Natural killer cell (primary cell): ENCODE results near the gene SETBP1. TPM values are rescaled to one million over a fixed set of nuclear protein-coding genes. Genes with fewer than 3 reads are reported as not detected.

Experiments used
- ATAC-seq, 3 donors: fragments of 150-1000 bp in 2 of 3; fragments of 200-7000 bp in 1 of 3; cut with Tn5 transposase; 1 replicate in 1 of 3; 2 replicates in 2 of 3; pipeline ENCODE4 v1.10.0; 2021; ENCODE audit warnings: mild to moderate bottlenecking in 2 of 3, moderate library complexity in 2 of 3
- DNase-seq, 2 donors: peaks; one replicate each; pipeline versions ENCODE4 v3.0.0 to v3.0.0-alpha.2; 2013 to 2021; ENCODE audit warnings: mixed read lengths in 1 of 2
- H3K27ac ChIP-seq: one replicate; pipeline ENCODE4 v1.5.1; 2013; ENCODE audit warnings: mild to moderate bottlenecking, low read length
- H3K27me3 ChIP-seq: one replicate; pipeline ENCODE4 v1.6.1; 2013; ENCODE audit warnings: low read length; ENCODE audit not compliant: control insufficient read depth, insufficient read depth
- H3K36me3 ChIP-seq: one replicate; pipeline ENCODE4 v1.6.1; 2013; ENCODE audit warnings: low read length; ENCODE audit not compliant: control insufficient read depth, insufficient read depth
- H3K4me1 ChIP-seq: one replicate; pipeline ENCODE4 v1.6.1; 2013; ENCODE audit warnings: low read length; ENCODE audit not compliant: control insufficient read depth, insufficient read depth
- H3K4me3 ChIP-seq: one replicate; pipeline ENCODE4 v1.5.1; 2013; ENCODE audit warnings: low read length
- H3K9me3 ChIP-seq: one replicate; pipeline ENCODE4 v1.6.1; 2013; ENCODE audit warnings: low read length; ENCODE audit not compliant: control insufficient read depth, insufficient read depth
- H3K27ac Mint-ChIP-seq, 2 donors: one replicate each; pipeline ENCODE4 v1.8.0; 2022; ENCODE audit warnings: mild to moderate bottlenecking in 2 of 2, mixed read lengths in 2 of 2, moderate library complexity in 1 of 2
- H3K27me3 Mint-ChIP-seq, 2 donors: one replicate each; pipeline ENCODE4 v1.8.0; 2022; ENCODE audit warnings: low read depth in 2 of 2, mixed read lengths in 2 of 2
- H3K36me3 Mint-ChIP-seq: one replicate; pipeline ENCODE4 v1.8.0; 2022; ENCODE audit warnings: mixed read lengths
- H3K4me1 Mint-ChIP-seq, 2 donors: one replicate each; pipeline ENCODE4 v1.8.0; 2022; ENCODE audit warnings: mixed read lengths in 2 of 2
- H3K4me3 Mint-ChIP-seq: one replicate; pipeline ENCODE4 v1.8.0; 2022; ENCODE audit warnings: mild to moderate bottlenecking, moderate library complexity, mixed read lengths
- H3K9me3 Mint-ChIP-seq, 2 donors: one replicate each; pipeline ENCODE4 v1.8.0; 2022; ENCODE audit warnings: mixed read lengths in 2 of 2
- WGBS: methylation state at CpG from one replicate; pipeline ENCODE4 v1.1.7; 2013; ENCODE audit warnings: missing lambda C conversion rate; ENCODE audit not compliant: insufficient coverage; 5-methylcytosine and 5-hydroxymethylcytosine counted together
- intact Hi-C: fragments of 100-400 bp; cut with micrococcal nuclease; formaldehyde crosslinking; loops from one replicate; pipeline ENCODE4 v1.14.2; 2022
- total RNA-seq, 4 donors: library from RNA; stranded (reverse); fragments of 120-200 nt in 1 of 4; gene quantifications; one replicate each; pipeline versions ENCODE4 v1.2.3 to v1.2.4, GENCODE V29; 2013 to 2022
- TF ChIP-seq, protein P1 (sequence below): fragments of 200-600 bp; IDR thresholded peaks from one replicate; pipeline ENCODE4 v1.8.0; 2022; ENCODE audit warnings: antibody characterized with exemption

The SETBP1 gene
- total RNA-seq, 3 donors from 2014 or later (not counting 1 experiment from before 2014, with no cell fraction given), result 36.0 to 46.6 (median 41.2) TPM

- peaks cover 3% of the 10 kb centered on the region for H3K4me1 ChIP-seq
- TF ChIP-seq, protein P1, sequence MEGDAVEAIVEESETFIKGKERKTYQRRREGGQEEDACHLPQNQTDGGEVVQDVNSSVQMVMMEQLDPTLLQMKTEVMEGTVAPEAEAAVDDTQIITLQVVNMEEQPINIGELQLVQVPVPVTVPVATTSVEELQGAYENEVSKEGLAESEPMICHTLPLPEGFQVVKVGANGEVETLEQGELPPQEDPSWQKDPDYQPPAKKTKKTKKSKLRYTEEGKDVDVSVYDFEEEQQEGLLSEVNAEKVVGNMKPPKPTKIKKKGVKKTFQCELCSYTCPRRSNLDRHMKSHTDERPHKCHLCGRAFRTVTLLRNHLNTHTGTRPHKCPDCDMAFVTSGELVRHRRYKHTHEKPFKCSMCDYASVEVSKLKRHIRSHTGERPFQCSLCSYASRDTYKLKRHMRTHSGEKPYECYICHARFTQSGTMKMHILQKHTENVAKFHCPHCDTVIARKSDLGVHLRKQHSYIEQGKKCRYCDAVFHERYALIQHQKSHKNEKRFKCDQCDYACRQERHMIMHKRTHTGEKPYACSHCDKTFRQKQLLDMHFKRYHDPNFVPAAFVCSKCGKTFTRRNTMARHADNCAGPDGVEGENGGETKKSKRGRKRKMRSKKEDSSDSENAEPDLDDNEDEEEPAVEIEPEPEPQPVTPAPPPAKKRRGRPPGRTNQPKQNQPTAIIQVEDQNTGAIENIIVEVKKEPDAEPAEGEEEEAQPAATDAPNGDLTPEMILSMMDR, result no peak
- H3K27ac ChIP-seq, result no peak overlapping the region
- no peaks in the 10 kb centered on the region for H3K9me3 Mint-ChIP-seq
- DNase-seq (no peak), ATAC-seq (no peak)
- H3K4me3 ChIP-seq, result no peak overlapping the region
- H3K27me3 ChIP-seq, result no peaks in the 10 kb centered on the region
- H3K36me3 Mint-ChIP-seq, result no peaks in the 10 kb centered on the region
- H3K36me3 ChIP-seq, result no peaks in the 10 kb centered on the region
- intact Hi-C loops, result no loop called here
- H3K27ac Mint-ChIP-seq, result peak overlapping the region in 1 of 2 donors; percentile 23
- no peak overlapping the region for H3K4me3 Mint-ChIP-seq
- no peaks in the 10 kb centered on the region for H3K9me3 ChIP-seq
- peaks cover 57 to 61% of the 10 kb centered on the region in 2 donors for H3K4me1 Mint-ChIP-seq
- H3K27me3 Mint-ChIP-seq, result no peaks in the 10 kb centered on the region
- 90% methylated on average over 3 of the region's 3 CpGs for WGBS
Measured at GRCh38 chr18:44774191-44774590, 93.5 kb downstream of the SETBP1 start.

DNA sequence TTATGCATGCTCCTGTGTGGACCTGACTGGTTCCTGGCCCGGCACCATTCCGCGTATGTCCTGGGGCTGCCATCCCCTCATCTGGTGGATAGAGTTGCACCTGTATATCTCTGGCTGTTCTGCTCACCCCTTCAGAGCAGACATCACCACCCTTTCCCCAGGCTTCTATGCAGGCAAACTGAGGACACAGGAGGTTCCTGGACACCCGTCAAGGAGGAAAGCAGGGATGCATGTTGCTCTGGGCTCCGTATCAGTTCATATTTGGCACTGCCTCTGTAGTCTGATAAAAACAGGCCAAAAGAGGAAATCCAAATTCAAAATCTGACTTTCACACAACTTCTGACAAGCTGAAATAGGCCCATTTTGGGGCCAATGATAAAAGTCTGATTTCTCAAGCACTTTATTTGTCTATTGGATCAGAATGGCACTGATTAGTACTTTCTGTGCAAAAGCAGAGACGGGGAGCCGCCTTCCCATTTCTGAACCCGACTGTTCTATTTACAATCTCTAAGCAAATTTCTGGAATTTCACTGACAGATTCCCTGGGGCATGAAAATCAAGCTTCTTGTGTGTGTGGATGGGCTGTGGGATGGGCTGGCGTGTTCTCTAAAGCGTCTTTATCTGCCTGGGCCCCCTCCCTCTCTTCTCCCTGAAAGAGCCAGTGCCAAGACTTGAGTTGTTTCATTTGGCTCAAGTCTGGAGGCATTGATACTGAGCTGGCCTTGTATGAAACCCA is 96.9 kb downstream of the SETBP1 start:
- Histone ChIP-seq H3K27me3 (no peaks in the 10 kb centered on the region), H3K36me3 (no peaks in the 10 kb centered on the region), H3K27ac (no peak overlapping the region), H3K4me3 (no peak overlapping the region), H3K9me3 (no peaks in the 10 kb centered on the region), H3K4me1 (no peaks in the 10 kb centered on the region)
- Mint-ChIP-seq H3K36me3 (no peaks in the 10 kb centered on the region), H3K4me3 (no peak overlapping the region), H3K27me3 (no peaks in the 10 kb centered on the region), H3K4me1 (peaks cover 37 to 53% of the 10 kb centered on the region in 2 donors), H3K9me3 (no peaks in the 10 kb centered on the region), H3K27ac (no peak overlapping the region)
- DNase-seq (no peak), ATAC-seq (no peak)
- intact Hi-C loops, result no loop called here
- over 99% methylated on average over 10 of the region's 10 CpGs for WGBS
- TF ChIP-seq, protein P1, result no peak

DNA sequence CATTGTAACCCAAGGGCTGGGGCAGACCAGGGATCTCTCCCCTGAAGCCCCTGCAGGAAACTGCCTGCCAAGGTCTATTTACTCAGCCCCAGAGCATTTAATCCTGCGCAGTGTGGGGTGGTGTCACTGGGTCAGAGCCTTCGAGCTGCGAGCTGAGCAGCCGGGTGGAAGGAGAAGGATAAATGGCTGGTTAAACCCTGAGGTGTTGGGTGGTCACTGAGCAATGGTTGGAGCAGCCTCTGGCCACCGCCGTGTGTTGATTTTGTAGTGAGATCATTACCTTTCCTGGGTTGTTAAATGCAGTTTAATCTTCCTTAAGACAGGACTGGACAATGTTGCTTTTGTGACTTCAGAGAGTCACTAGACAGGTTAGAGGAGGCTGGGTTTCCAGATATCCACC is 98.1 kb downstream of the SETBP1 start:
- 83% methylated on average over 6 of the region's 6 CpGs for WGBS
- H3K4me1 ChIP-seq, result no peaks in the 10 kb centered on the region
- no peaks in the 10 kb centered on the region for H3K9me3 ChIP-seq
- Mint-ChIP-seq H3K36me3 (no peaks in the 10 kb centered on the region), H3K9me3 (no peaks in the 10 kb centered on the region), H3K27me3 (no peaks in the 10 kb centered on the region), H3K4me3 (no peak overlapping the region), H3K27ac (no peak overlapping the region), H3K4me1 (peaks cover 31 to 44% of the 10 kb centered on the region in 2 donors)
- H3K4me3 ChIP-seq, result no peak overlapping the region
- intact Hi-C loops, result no loop called here
- no peaks in the 10 kb centered on the region for H3K27me3 ChIP-seq
- no peak for ATAC-seq
- no peak overlapping the region for H3K27ac ChIP-seq
- H3K36me3 ChIP-seq, result no peaks in the 10 kb centered on the region
- TF ChIP-seq, protein P1, result no peak
- DNase-seq, result no peak
